Effector CD4-positive, alpha-beta T cell (primary cell): ENCODE data around the gene FOXP1.
A peak's percentile ranks its signal among the peaks of the same experiment; 100 is the strongest.

Experiments
- DNase-seq: peaks from one replicate; pipeline ENCODE4 v3.0.0-alpha.2; 2020

The FOXP1 gene

DNA sequence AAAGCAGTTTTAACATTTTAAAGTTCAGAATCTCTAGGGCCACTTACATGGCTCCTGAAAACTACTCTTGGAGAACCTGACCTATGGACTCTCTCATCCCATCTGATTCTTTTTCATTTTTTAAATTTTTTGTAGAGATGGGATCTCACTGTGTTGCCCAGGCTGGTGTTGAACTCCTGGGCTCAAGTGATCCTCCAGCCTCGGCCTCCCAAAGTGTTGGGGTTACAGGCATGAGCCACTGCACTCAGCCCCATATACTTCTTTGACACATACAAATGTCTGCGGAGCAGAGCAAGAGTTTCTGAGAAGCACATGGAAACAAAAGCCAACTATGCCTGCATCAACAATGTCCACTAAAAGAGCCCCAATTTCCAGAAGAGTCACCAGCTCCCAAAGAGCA, 189.8 kb downstream of the FOXP1 start:
- DNase-seq, result no peak

GRCh38 chr3:71393093-71393492, 190.4 kb downstream of the FOXP1 start:
- no peak for DNase-seq

DNA sequence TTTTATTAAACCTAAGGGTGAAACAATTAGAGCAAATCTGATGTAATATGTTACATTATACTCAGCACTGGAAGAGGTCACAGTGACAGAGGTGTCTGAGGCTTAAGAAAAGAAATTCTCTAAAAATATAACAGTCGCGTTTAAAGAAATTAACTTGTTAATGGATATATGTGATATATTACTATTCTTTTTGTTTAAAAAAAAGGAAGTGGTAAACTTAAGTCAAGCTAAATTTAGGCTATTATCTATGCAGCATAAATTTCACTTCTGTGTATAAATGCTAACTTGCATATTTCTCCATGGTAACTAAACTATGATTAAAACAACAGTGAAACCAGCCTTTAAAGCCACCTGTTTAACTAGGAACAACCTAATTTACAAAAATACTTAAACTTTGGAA, 191.3 kb downstream of the FOXP1 start:
- no peak for DNase-seq

GRCh38 chr3:71391361-71391760, 192.2 kb downstream of the FOXP1 start:
- DNase-seq, result no peak

DNA sequence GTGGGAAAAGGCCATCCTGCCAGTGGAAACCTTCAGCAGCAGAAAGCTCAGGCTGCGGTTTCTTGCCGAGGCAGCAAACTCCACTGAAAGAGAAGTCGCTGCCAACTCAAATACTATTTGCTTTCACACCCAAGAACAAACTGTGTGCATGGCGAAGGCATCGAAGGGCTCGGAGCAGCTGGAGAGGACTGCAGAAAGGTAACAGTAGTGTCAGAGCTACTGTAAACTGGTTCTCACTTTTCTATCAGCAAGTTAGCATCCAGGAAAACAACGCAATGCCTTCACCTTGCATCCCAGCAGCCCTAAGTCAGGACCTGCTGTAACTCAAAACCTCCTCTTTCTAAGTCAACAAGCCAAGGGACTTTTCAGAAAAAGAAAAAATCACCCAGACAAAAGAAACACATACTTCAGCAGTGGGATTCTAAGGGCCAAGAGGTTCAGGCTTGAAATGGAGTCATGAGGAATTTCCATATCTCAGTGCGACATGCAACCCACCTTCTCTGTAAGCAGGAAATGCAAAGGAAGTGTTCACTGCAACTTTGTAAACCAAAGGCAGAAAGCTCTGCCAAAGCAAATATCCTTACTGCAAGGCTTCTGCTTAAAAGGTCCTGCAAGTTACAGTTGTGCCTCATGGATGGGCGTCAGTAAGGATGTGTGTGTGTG, 193.5 kb downstream of the FOXP1 start:
- DNase-seq, result no peak

- DNase-seq, result no peak
Observed at GRCh38 chr3:71389191-71389590, 194.3 kb downstream of the FOXP1 start.

DNA sequence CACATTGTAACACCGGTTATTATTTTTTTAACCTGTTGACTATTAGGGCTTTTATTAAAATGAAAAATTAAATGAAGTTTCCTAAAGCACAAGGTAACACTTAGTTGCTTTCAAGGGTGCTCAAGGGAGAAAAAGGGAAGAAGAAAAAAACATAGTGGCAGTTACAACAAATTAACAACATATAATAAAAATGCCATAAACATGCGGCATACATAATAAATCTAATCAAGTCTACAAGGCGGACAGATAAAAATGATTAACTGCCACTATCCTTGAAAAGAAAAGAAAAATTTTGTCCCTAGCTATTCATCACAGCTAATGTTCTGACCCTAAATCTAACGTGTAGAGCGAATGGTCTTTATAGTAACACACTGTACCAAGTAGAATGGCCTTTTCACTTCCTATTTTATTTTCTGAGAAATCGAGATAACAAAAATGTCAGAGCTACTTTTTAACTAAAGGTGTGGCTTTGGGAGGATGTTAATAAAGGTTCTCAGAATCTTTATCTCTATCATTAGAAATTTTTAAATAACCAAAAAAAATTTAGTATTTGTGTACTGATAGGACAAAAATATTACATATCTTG, 194.9 kb downstream of the FOXP1 start:
- DNase-seq, result no peak

DNA sequence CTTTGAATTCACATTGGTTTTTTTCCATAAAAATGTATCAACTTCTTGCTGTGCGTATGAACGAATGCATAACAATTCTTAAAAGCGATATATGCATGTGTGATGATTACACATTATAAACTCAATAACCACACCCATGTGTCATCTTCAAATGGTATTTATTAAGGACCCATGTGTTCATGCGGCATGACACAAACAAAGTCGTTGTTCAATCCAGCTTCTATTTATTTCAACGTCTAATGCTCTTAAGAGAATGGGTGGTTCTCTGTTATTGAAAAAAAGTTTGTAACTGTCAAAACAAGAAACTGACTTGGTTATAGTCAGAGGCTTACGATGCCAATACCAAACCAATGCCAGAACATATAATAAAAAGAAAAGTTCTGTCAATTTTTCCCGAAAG, 195.9 kb downstream of the FOXP1 start:
- DNase-seq, result no peak

- no peak for DNase-seq
Observed at GRCh38 chr3:71384837-71385716, 198.5 kb downstream of the FOXP1 start.

GRCh38 chr3:71384388-71384787, 199.1 kb downstream of the FOXP1 start:
- no peak for DNase-seq

GRCh38 chr3:71380096-71380495, 203.4 kb downstream of the FOXP1 start:
- DNase-seq, result no peak

DNA sequence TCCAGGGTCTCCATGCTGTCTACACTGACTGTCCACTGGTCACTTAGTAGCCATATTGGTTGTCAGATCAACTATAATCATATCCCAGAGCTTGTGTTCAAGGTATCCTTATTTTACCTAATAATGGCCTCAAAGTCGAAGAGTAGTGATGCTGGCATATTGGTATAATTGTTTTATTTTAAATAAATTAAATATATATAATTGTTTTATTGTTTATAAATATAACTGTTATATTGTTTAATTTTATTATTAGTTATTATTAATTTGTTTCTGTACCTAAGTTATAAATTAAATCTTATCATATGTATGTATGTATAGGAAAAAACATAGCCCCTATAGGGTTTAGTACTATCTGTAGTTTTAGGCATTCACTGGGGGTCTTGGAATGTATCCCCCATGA, 205.0 kb downstream of the FOXP1 start:
- DNase-seq, result no peak

- no peak for DNase-seq
Observed at GRCh38 chr3:71376911-71377310, 206.6 kb downstream of the FOXP1 start.

DNA sequence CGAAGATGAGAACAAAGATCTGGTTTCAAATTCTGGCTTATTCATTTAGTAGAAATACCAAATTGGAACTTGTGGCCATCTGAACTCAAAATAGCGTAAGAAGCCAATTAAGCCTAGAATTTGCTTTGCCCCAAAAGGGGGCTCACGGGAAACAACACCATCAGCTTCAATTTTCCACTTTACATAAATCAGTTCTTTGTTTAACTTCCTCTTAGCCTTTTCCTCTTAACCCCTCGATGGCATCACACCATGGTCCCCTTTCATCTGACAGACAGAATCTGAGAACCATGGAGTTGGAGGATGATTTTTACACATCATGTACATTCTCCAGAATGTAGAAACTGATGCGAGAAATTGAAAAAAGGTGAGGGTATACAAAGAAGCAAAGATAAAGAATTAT, 207.0 kb downstream of the FOXP1 start:
- no peak for DNase-seq

DNA sequence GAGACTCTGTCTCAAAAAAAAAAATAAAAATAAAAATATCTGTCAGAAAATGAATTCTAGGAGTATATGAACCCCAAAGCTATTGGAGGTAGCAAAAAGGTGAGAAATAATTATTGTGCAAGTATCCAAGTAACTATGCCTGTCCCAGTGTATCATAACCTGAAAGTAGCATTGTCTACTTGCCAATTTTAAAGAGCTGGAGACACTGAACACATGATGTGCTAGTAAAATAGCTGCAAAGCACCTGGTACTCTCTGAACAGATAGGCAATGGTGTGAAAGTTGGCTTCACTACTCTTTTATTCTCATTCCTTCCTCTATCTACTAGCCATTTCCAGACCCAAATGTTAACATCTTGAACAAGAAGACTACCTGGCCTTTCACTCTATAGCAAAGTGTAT, 208.9 kb downstream of the FOXP1 start:
- DNase-seq, result no peak

DNA sequence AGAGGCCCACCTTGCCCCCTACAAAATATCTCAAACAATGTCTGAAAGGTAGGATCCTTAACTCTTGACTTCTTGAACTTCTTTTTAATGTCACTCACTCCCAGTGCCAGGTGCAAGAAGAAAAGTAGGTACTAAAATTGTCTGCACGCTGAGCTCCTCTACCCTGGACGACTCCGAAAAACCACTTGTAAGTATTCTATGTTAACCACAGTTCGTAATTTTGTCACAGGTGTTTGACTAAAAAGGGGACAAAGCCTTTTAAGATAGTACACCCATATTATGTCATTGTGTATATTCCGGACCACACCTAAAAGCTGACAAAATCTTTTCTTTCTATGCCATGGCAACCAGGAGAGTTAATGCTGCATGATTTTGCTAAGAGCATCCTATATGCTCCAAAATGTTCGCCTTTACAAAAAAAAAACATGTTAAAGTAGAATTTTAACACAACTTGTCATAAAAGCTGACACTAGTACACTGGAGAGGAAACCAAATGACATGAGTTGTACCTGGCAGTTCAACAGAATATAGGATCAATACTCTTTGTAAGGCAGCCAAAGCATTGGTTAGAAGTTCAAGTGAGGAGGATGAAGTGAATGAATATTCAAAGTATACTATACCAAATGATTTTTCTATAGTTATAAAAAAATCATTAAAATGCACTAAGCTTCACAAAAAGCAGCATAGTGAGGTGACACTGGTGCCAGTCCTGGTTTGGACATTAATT, 210.5 kb downstream of the FOXP1 start:
- peak; percentile 14 for DNase-seq

DNA sequence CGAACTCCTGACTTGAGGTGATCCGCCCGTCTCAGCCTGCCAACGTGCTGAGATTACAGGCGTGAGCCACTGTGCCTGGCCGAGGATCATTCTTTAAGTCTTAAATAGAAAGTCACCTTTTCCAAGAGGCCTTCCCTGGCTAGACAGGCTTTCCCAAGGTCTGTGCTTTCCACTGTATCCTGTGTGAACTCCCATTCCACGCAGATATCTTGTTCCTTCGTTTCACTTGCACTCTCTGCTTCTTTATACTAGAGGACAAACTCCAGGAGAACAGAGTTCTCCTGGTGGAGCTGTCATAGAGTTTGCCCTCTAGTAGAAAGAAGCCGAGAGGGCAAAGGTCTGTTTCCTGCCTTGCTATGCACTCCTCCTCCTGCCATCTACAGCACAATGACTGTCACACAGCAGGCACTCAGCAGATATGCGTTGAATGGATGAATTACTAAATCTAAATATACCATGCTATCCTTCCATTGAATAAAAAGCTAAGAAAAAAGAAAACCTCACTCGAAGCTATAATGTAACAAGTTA, 211.2 kb downstream of the FOXP1 start:
- no peak for DNase-seq

GRCh38 chr3:71371282-71371681, 212.2 kb downstream of the FOXP1 start:
- DNase-seq, result no peak

DNA sequence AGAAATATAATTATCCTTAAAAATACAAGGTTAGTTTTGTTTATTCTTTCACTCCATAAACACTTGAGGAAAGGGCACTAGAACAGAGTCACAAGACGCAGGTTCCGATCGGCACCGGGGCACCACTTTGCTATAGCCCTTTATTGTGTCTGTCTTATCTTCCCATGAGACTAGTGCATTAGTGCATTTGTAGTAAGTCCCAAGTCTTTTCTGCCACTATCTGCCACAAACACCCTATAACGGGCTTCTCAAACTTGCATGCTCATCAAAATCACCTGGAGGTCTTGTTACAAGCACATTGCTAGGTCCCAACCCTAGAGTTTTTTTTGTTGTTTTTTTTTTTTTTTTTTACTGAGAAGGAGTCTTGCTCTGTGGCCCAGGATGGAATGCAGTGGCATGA, 213.1 kb downstream of the FOXP1 start:
- no peak for DNase-seq

DNA sequence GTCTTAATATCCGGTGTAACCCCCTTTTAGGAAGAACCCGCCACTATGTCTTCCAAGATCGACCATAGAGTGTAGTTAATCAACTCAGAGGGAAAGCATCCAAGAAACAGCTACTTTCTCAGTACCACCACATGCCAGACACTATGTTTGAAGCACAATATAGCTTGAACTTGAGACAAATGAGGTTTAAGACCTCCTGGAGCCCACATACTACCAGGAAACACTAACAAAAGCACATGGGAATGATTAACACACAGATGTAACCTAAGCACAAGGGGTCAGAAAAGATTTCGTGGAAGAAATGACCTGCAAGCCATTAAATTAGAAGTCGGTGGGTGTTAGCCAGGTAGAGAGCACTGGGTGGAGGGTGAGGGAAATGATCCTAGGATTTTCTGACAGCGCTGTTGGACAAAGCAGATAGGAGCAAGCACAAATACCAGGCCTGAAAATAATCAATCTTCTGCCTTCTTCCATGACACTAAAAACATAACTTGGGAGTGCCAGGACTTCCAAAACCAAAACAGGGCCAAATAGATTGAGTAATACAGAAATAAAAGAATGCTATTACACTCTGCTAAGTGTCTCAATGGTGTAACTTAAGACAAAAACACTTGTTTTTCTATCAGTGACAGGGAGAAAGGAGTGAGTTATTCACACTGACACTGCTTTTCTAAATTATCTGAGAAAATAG, 213.7 kb downstream of the FOXP1 start:
- no peak for DNase-seq

GRCh38 chr3:71366988-71367604, 216.4 kb downstream of the FOXP1 start:
- DNase-seq, result no peak

DNA sequence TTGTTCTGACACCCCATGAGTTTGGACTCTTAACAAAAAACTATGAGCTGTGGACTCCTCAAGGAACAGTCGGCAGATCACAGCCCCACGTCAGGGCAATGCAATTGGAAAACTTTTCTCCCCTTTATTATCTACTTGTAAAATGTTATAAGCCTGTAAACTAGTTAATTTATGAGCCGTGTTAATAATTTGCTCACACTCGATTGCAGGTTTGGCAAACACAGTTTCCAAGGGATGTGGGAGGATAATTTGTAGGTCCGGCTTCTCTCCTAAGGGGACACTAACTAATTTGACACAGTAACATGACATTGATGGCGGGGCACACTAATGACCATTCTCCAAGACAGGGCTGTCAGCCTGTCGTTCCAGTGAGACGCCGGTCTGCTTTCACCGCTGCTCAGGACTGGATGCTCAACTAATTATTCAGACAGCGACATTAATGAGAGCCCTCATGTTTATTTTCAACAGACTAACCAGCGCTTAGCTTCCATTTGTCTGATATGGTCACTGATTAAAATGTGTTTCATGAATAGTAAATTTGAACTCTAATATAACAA, 222.1 kb downstream of the FOXP1 start:
- DNase-seq, result no peak
